ENCODE data around the gene CLIC4. TPM values are rescaled to one million over a fixed set of nuclear protein-coding genes. Genes with fewer than 3 reads are reported as not detected.

The CLIC4 gene
- total RNA-seq, 1 experiment from 2014 or later: 123 TPM

DNA sequence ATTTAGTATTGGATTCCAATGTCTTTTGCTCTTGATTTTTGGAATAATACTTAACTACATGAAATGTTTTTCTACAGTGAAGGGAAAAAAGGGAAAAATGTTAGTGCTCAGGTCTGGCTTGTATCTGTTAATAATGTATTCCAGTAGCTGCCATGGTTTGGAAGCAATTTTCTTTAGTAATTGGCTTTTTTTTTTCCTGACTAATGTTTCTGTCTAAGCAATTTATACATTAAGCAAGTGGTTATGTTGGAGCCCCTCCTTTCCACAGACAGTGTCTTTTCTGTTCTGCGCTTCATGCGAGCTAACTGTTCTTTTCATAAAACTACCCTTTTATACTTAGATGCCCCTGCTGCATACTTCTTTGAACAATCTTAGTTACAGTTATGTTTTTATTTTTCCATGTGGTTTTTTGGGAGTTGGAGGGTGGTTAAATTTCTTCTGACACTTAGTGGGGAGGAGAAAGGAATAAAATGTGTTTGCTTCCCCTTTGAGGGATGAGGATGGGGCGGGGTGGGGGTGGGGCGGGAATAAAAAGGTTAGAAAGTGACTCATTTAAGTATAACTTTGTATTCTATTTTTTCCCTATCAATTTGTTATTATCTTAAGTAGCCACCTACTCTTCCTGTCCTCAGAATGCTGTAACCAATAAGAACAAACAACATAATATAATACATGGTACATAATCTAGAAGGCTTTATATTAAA lies 83.1 kb downstream of the CLIC4 start:
- ChIA-PET CTCF (interaction anchor here (0.5 kb wide), 1 partner anchor 514 kb away, joined by 4 read pairs; no protein-coding TSS in a partner anchor), POLR2A (ENCODE audit: unreplicated experiment) (interaction anchor here (0.6 kb wide), 1 partner anchor 101 kb away, joined by 5 read pairs; no protein-coding TSS in a partner anchor)
- intact Hi-C loops (cut with micrococcal nuclease; ENCODE audit: unreplicated experiment): loop anchor here (5.0 kb wide), 1 partner anchor 81 kb away; the partner anchor contains the start of gene CLIC4

DNA sequence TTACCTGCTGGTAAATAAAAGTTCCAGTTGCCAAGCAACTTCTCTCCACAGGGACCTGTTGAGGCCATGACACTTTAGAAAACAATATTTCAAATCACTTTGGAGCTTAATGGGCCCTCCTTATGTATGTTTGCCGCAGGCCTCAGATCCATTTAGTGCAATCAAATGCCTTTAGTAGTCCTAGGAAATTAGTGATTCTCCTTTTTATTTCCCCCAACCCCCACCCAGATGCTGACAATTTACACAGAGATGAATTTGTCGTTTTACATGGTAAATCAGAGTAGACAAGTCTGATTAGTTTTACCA lies 83.6 kb downstream of the CLIC4 start:
- BruUV-seq (replicated peaks): no TSS peak
- no peak for DNase-seq
- ChIA-PET CTCF (interaction anchor here (0.5 kb wide), 1 partner anchor 513 kb away, joined by 4 read pairs; no protein-coding TSS in a partner anchor), POLR2A (ENCODE audit: unreplicated experiment) (no interaction called here)
- Histone ChIP-seq H2AFZ (no peak overlapping the region), H4K20me1 (ENCODE audit: insufficient read depth) (peaks cover 9% of the 10 kb centered on the region; the same call in 1 of the 2 replicates), H3K4me3 (no peak overlapping the region), H3K36me3 (ENCODE audit: low read depth) (no peaks in the 10 kb centered on the region), H3K4me1 (replicated peaks; ENCODE audit: insufficient read depth) (no peaks in the 10 kb centered on the region), H3K9me3 (ENCODE audit: insufficient read depth, low read depth) (no peaks in the 10 kb centered on the region), H3F3A (ENCODE audit: insufficient read depth, low read depth) (peaks cover 5% of the 10 kb centered on the region; the same call in 1 of the 2 replicates), H3K27ac (no peak overlapping the region), H3K4me2 (no peak overlapping the region), H3K27me3 (ENCODE audit: insufficient read depth, low read depth) (no peaks in the 10 kb centered on the region), H3K79me2 (ENCODE audit: low read depth) (peaks cover 10% of the 10 kb centered on the region; the same call in 1 of the 2 replicates), H3K9me2 (ENCODE audit: insufficient read depth) (no peaks in the 10 kb centered on the region)
- TF ChIP-seq, protein P1, sequence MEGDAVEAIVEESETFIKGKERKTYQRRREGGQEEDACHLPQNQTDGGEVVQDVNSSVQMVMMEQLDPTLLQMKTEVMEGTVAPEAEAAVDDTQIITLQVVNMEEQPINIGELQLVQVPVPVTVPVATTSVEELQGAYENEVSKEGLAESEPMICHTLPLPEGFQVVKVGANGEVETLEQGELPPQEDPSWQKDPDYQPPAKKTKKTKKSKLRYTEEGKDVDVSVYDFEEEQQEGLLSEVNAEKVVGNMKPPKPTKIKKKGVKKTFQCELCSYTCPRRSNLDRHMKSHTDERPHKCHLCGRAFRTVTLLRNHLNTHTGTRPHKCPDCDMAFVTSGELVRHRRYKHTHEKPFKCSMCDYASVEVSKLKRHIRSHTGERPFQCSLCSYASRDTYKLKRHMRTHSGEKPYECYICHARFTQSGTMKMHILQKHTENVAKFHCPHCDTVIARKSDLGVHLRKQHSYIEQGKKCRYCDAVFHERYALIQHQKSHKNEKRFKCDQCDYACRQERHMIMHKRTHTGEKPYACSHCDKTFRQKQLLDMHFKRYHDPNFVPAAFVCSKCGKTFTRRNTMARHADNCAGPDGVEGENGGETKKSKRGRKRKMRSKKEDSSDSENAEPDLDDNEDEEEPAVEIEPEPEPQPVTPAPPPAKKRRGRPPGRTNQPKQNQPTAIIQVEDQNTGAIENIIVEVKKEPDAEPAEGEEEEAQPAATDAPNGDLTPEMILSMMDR (conservative IDR thresholded peaks at IDR 0.05): no peak
- TF ChIP-seq EZH2 (IDR thresholded peaks at IDR 0.05; ENCODE audit: low read depth): no peak
- intact Hi-C loops (cut with micrococcal nuclease; ENCODE audit: unreplicated experiment): loop anchor here (5.0 kb wide), 1 partner anchor 82 kb away; the partner anchor contains the start of gene CLIC4

More for the DNA sequence above, 83.1 kb downstream of the CLIC4 start:
- H2AFZ ChIP-seq: no peak overlapping the region
- no peak overlapping the region for H3K4me2 ChIP-seq
- peaks cover 10% of the 10 kb centered on the region; the same call in 1 of the 2 replicates for H3K79me2 ChIP-seq (ENCODE audit: low read depth)
- peaks cover 5% of the 10 kb centered on the region; the same call in 1 of the 2 replicates for H3F3A ChIP-seq (ENCODE audit: insufficient read depth, low read depth)
- H3K27ac ChIP-seq: no peak overlapping the region
- no peaks in the 10 kb centered on the region for H3K36me3 ChIP-seq (ENCODE audit: low read depth)
- no peaks in the 10 kb centered on the region for H3K9me2 ChIP-seq (ENCODE audit: insufficient read depth)
- TF ChIP-seq, protein P1 (conservative IDR thresholded peaks at IDR 0.05): no peak
- no peak for TF ChIP-seq EZH2 (IDR thresholded peaks at IDR 0.05; ENCODE audit: low read depth)
- H4K20me1 ChIP-seq (ENCODE audit: insufficient read depth): peaks cover 12% of the 10 kb centered on the region
- no peak overlapping the region for H3K4me3 ChIP-seq
- no TSS peak for BruUV-seq (replicated peaks)
- no peaks in the 10 kb centered on the region for H3K9me3 ChIP-seq (ENCODE audit: insufficient read depth, low read depth)
- H3K27me3 ChIP-seq (ENCODE audit: insufficient read depth, low read depth): no peaks in the 10 kb centered on the region
- DNase-seq: no peak
- H3K4me1 ChIP-seq (replicated peaks; ENCODE audit: insufficient read depth): no peaks in the 10 kb centered on the region

GRCh38 chr1:24830680-24831272 lies 85.5 kb downstream of the CLIC4 start:
- H3K79me2 ChIP-seq (ENCODE audit: low read depth): peaks cover 10% of the 10 kb centered on the region; the same call in 1 of the 2 replicates
- H3K36me3 ChIP-seq (ENCODE audit: low read depth): no peaks in the 10 kb centered on the region
- POLR2A ChIA-PET (ENCODE audit: unreplicated experiment): interaction anchor here (0.5 to 0.7 kb wide), 7 partner anchors 68 to 626 kb away, joined by 3 to 8 read pairs (median 3); no protein-coding TSS in a partner anchor
- H3K27me3 ChIP-seq (ENCODE audit: insufficient read depth, low read depth): no peaks in the 10 kb centered on the region
- H3F3A ChIP-seq (ENCODE audit: insufficient read depth, low read depth): peaks cover 5% of the 10 kb centered on the region; the same call in 1 of the 2 replicates
- no peaks in the 10 kb centered on the region for H3K9me3 ChIP-seq (ENCODE audit: insufficient read depth, low read depth)
- DNase-seq: peak in 1 of 2 experiments; percentile 54
- no peak overlapping the region for H3K4me3 ChIP-seq
- H3K4me2 ChIP-seq: no peak overlapping the region
- intact Hi-C loops (cut with micrococcal nuclease; ENCODE audit: unreplicated experiment): loop anchor here (2.0 to 10.0 kb wide), 2 partner anchors 142 to 626 kb away; no protein-coding TSS in a partner anchor
- no TSS peak for BruUV-seq (replicated peaks)
- CTCF ChIA-PET: interaction anchor here (0.6 to 1.0 kb wide), 8 partner anchors 86 to 688 kb away, joined by 3 to 13 read pairs (median 4); partner anchors contain the start of genes CLIC4 and IL22RA1
- no peak overlapping the region for H3K27ac ChIP-seq
- H2AFZ ChIP-seq: no peak overlapping the region
- peaks cover 12% of the 10 kb centered on the region for H4K20me1 ChIP-seq (ENCODE audit: insufficient read depth)
- no peaks in the 10 kb centered on the region for H3K9me2 ChIP-seq (ENCODE audit: insufficient read depth)
- TF ChIP-seq EZH2 (IDR thresholded peaks at IDR 0.05; ENCODE audit: low read depth): no peak
- TF ChIP-seq, protein P1 (conservative IDR thresholded peaks at IDR 0.05): peak; percentile 80
- H3K4me1 ChIP-seq (replicated peaks; ENCODE audit: insufficient read depth): no peaks in the 10 kb centered on the region
